Measurements from ENCODE around the gene CDK18. TPM values are rescaled to one million over a fixed set of nuclear protein-coding genes. Genes with fewer than 3 reads are reported as not detected.

CDK18 gene
- total and polyA plus RNA-seq, 2 of the 8 experiments (the other 6 are each of a cell fraction or from before 2014, with no cell fraction given): 31.2 to 44.0 TPM

GRCh38 chr1:205494115-205494514 is 10.4 kb upstream of the CDK18 start:
- H4K91ac ChIP-seq (replicated peaks; ENCODE audit: insufficient read length, low read length): no peak overlapping the region
- no peak overlapping the region for H2AK5ac ChIP-seq (ENCODE audit: low read depth, low read length)
- FAIRE-seq (no peak), DNase-seq (ENCODE audit: low read depth in 1 of 2, low spot score in 2 of 2) (no peak)
- H2BK12ac ChIP-seq (ENCODE audit: low read depth, low read length): peak overlapping the region; percentile 27; the same call in 1 of the 2 replicates
- ChIA-PET CTCF (ENCODE audit: partially characterized antibody) (interaction anchor here (0.6 to 47.3 kb wide), 12 partner anchors 6 to 232 kb away, joined by 3 to 1626 read pairs (median 4); partner anchors contain the start of genes BLACAT1, CDK18 and LEMD1), POLR2A (ENCODE audit: partially characterized antibody) (interaction anchor here (0.6 to 6.1 kb wide), 4 partner anchors 12 to 1852 kb away, joined by 3 to 22 read pairs (median 6); partner anchors contain the start of gene CDK18)
- H3K27ac ChIP-seq (ENCODE audit: low read depth, low read length): no peak overlapping the region
- no peak overlapping the region for H3K18ac ChIP-seq (ENCODE audit: extremely low read depth, low read length)
- no peaks in the 10 kb centered on the region for H3K27me3 ChIP-seq (replicated peaks in 1 of 4; ENCODE audit: control insufficient read depth in 3 of 4, extremely low read depth in 1 of 4, insufficient read depth in 3 of 4, low read length in 3 of 4)
- peaks cover 10 to 23% (median 16%) of the 10 kb centered on the region in 4 experiments for H3K4me1 ChIP-seq (replicated peaks in 1 of 4; ENCODE audit: control insufficient read depth in 3 of 4, insufficient read depth in 4 of 4, low read length in 3 of 4)
- H4K8ac ChIP-seq (ENCODE audit: extremely low read depth, insufficient read depth, low read length): no peak overlapping the region
- H3K4ac ChIP-seq (replicated peaks; ENCODE audit: insufficient read length, low read depth, low read length): no peak overlapping the region
- H2BK5ac ChIP-seq (ENCODE audit: low read depth, low read length): no peak overlapping the region
- H3K4me2 ChIP-seq (ENCODE audit: insufficient read depth in 1 of 2, low read depth in 2 of 2, low read length in 2 of 2): no peak overlapping the region
- H3K23me2 ChIP-seq (ENCODE audit: low read depth, low read length): no peaks in the 10 kb centered on the region
- no peaks in the 10 kb centered on the region for H3K79me1 ChIP-seq (ENCODE audit: low read depth, low read length)
- H3K4me3 ChIP-seq (ENCODE audit: extremely low read depth in 1 of 4, insufficient read depth in 2 of 4, low read depth in 3 of 4, low read length in 4 of 4): no peak overlapping the region
- no peaks in the 10 kb centered on the region for H4K20me1 ChIP-seq (replicated peaks in 1 of 2; ENCODE audit: control insufficient read depth in 1 of 2, insufficient read depth in 2 of 2, low read length in 2 of 2)
- H4K5ac ChIP-seq (ENCODE audit: insufficient read length, low read depth, low read length): no peak overlapping the region
- 92% methylated on average over 4 of the region's 4 CpGs; no CpG with 5 or more reads in 1 of the 2 experiments for WGBS, 2 experiments (ENCODE audit: extremely low coverage in 1 of 2, insufficient coverage in 1 of 2, insufficient read length in 1 of 2, insufficient replicate concordance in 2 of 2, low coverage in 1 of 2, low lambda C conversion rate in 2 of 2, missing lambda C conversion rate in 1 of 2)
- H3K9me3 ChIP-seq (ENCODE audit: insufficient read depth in 2 of 2, low read depth in 1 of 2, low read length in 1 of 2): no peaks in the 10 kb centered on the region
- no peak overlapping the region for H2BK120ac ChIP-seq (replicated peaks; ENCODE audit: low read depth, low read length)
- no peak overlapping the region for H3K23ac ChIP-seq (ENCODE audit: insufficient read length)
- H2BK15ac ChIP-seq (ENCODE audit: low read length): no peak overlapping the region
- H2AFZ ChIP-seq (ENCODE audit: low read length): no peak overlapping the region
- peak overlapping the region; percentile 32; the same call in 1 of the 2 replicates for H2BK20ac ChIP-seq (ENCODE audit: low read length)
- no peaks in the 10 kb centered on the region for H3K36me3 ChIP-seq (ENCODE audit: control insufficient read depth in 2 of 4, insufficient read depth in 4 of 4, low read length in 3 of 4)
- no peak overlapping the region for H3K9ac ChIP-seq (replicated peaks in 1 of 4; ENCODE audit: extremely low read depth in 1 of 4, low read depth in 3 of 4, low read length in 3 of 4)
- H3K56ac ChIP-seq (replicated peaks; ENCODE audit: insufficient read length, low read depth, low read length): no peak overlapping the region
- no peaks in the 10 kb centered on the region for H3K79me2 ChIP-seq (ENCODE audit: control insufficient read depth in 1 of 2, insufficient read depth in 2 of 2, low read length in 2 of 2)
- H3K14ac ChIP-seq (ENCODE audit: insufficient read length): no peak overlapping the region
